Activated T-cell treated with anti-CD3 and anti-CD28 coated beads, Interleukin-2, amount 50 U/mL, for 72 hours (primary cell): ENCODE measurements around the gene RPGRIP1. TPM values are rescaled to one million over a fixed set of nuclear protein-coding genes. Genes with fewer than 3 reads are reported as not detected.
"Not testable (repeated sequence)": the region's sequence is repeated elsewhere in the genome, so short reads cannot be mapped to it uniquely, and the experiment has no call there.

Experiments used
- ATAC-seq, 2 donors: fragments of 150-1000 bp; cut with Tn5 transposase; replicated peaks in 1 of 2; 2 replicates each; pipeline ENCODE4 v1.10.0; 2021; ENCODE audit warnings: moderate library complexity in 2 of 2, mild to moderate bottlenecking in 1 of 2
- DNase-seq, 2 donors: peaks; one replicate each; pipeline ENCODE4 v3.0.0; 2021 to 2022; ENCODE audit warnings: mixed read lengths in 1 of 2
- H3K27ac Mint-ChIP-seq: one replicate; pipeline ENCODE4 v1.8.0; 2022; ENCODE audit warnings: mild to moderate bottlenecking, moderate library complexity, mixed read lengths
- H3K27me3 Mint-ChIP-seq: one replicate; pipeline ENCODE4 v1.8.0; 2022; ENCODE audit warnings: low read depth, mixed read lengths
- H3K36me3 Mint-ChIP-seq, 2 donors: one replicate each; pipeline ENCODE4 v1.8.0; 2022; ENCODE audit warnings: mixed read lengths in 2 of 2, mild to moderate bottlenecking in 1 of 2; ENCODE audit not compliant: insufficient read depth in 2 of 2
- H3K4me1 Mint-ChIP-seq: one replicate; pipeline ENCODE4 v1.8.0; 2022; ENCODE audit warnings: low read depth, mixed read lengths
- H3K4me3 Mint-ChIP-seq, 2 donors: one replicate each; pipeline ENCODE4 v1.8.0; 2022; ENCODE audit warnings: mild to moderate bottlenecking in 2 of 2, mixed read lengths in 2 of 2, moderate library complexity in 2 of 2
- H3K9me3 Mint-ChIP-seq, 2 donors: one replicate each; pipeline ENCODE4 v1.8.0; 2022; ENCODE audit warnings: mixed read lengths in 2 of 2
- total RNA-seq, 2 donors: library from RNA; stranded (reverse); gene quantifications; one replicate each; pipeline ENCODE4 v1.2.3, GENCODE V29; 2022

Gene RPGRIP1
- total RNA-seq, 2 donors from 2014 or later = not detected

GRCh38 chr14:21251215-21251614 is 28.7 kb upstream of the RPGRIP1 start:
- Mint-ChIP-seq H3K36me3 (peaks cover 14 to 78% of the 10 kb centered on the region in 2 donors), H3K4me3 (peak overlapping the region in 1 of 2 donors; percentile 27), H3K4me1 (peaks cover 96% of the 10 kb centered on the region), H3K27me3 (no peaks in the 10 kb centered on the region), H3K9me3 (no peaks in the 10 kb centered on the region), H3K27ac (peak overlapping the region; percentile 76)
- DNase-seq (no peak), ATAC-seq (no peak)

DNA sequence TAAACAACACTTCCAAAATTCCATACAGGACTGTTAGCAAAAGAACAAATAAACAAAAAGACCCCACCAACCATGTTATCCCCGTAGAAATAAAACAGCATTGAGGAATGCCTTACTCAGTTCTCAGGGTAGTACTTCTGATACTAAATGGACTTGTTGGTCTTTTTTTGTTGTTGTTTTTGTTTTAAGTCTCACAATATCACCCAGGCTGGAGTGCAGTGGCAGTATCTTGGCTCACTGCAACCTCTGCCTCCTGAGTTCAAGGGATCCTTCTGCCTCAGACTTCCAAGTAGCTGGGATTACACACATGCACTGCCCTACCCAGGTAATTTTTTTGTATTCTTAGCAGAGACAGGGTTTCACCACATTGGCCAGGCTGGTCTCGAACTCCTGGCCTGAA is 27.7 kb upstream of the RPGRIP1 start:
- no peak for DNase-seq
- ATAC-seq = no peak
- peaks cover 95% of the 10 kb centered on the region for H3K4me1 Mint-ChIP-seq
- no peaks in the 10 kb centered on the region for H3K9me3 Mint-ChIP-seq
- H3K27me3 Mint-ChIP-seq = no peaks in the 10 kb centered on the region
- H3K27ac Mint-ChIP-seq = peak overlapping the region; percentile 76
- H3K36me3 Mint-ChIP-seq = peaks cover 13 to 77% of the 10 kb centered on the region in 2 donors
- peak overlapping the region in 1 of 2 donors; percentile 27 for H3K4me3 Mint-ChIP-seq

DNA sequence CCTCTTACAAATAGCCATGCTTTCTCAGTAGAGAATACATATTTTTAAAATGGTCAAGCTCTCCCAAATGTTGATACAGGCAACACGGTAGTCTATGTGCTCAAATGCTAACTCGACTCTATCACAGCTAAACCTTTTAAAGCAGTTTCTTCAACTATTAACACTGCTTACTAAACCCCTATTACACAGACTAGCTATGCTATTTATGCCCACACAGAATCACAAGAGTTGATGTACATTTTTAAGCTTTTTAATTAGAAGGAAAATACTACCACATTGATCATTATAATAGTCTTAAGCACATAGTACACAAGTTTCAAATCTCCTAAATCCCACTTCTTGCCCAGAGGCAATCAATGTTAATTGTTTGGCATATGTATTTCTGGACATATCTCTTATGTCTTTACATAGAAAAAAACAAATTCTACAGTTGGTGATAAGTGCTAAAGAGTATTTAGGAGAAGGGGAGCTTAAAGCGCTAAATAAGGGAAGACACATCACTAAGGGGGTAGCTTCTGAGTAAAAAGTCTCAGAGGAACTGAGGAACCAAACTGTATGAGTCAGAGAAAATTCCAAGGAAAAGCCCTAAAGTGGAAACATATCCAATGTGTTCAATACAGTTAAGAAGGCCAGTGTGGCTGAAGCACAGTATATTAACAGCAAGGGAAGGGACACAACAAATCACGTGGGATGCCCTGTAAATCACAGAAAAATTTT is 24.3 kb upstream of the RPGRIP1 start:
- Mint-ChIP-seq H3K9me3 (no peaks in the 10 kb centered on the region), H3K36me3 (peaks cover 23 to 69% of the 10 kb centered on the region in 2 donors), H3K27me3 (no peaks in the 10 kb centered on the region), H3K4me1 (peaks cover 94% of the 10 kb centered on the region), H3K27ac (peak overlapping the region; percentile 98), H3K4me3 (peak overlapping the region in 1 of 2 donors; percentile 75)
- DNase-seq = no peak
- ATAC-seq = peak in 1 of 2 donors; percentile 21

DNA sequence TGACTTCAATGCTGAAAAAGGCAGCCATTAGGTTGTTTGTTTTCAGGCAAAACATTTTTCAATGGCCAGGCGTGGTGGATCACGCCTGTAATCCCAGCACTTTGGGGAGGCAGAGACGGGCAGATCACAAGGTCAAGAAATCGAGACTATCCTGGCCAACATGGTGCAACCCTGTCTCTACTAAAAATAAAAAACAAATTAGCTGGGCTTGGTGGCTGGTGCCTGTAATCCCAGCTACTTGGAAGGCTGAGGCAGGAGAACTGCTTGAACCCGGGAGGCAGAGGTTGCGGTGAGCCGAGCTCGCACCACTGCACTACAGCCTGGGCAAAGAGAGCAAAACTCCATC is 23.8 kb upstream of the RPGRIP1 start:
- Mint-ChIP-seq H3K4me3 (peak overlapping the region; percentile 34 to 75), H3K36me3 (peaks cover 23 to 66% of the 10 kb centered on the region in 2 donors), H3K4me1 (peaks cover 93% of the 10 kb centered on the region), H3K27ac (peak overlapping the region; percentile 98)
- H3K27me3 Mint-ChIP-seq, DNase-seq, H3K9me3 Mint-ChIP-seq: not testable (repeated sequence)
- peak in 1 of 2 donors; percentile 2 for ATAC-seq

GRCh38 chr14:21256539-21257393 is 23.1 kb upstream of the RPGRIP1 start:
- Mint-ChIP-seq H3K4me1 (peaks cover 93% of the 10 kb centered on the region), H3K27me3 (no peaks in the 10 kb centered on the region), H3K4me3 (peak overlapping the region; percentile 34 to 75), H3K27ac (peak overlapping the region; percentile 82), H3K9me3 (no peaks in the 10 kb centered on the region), H3K36me3 (peaks cover 25 to 61% of the 10 kb centered on the region in 2 donors)
- ATAC-seq (peak in 1 of 2 donors; percentile 14), DNase-seq (no peak)

DNA sequence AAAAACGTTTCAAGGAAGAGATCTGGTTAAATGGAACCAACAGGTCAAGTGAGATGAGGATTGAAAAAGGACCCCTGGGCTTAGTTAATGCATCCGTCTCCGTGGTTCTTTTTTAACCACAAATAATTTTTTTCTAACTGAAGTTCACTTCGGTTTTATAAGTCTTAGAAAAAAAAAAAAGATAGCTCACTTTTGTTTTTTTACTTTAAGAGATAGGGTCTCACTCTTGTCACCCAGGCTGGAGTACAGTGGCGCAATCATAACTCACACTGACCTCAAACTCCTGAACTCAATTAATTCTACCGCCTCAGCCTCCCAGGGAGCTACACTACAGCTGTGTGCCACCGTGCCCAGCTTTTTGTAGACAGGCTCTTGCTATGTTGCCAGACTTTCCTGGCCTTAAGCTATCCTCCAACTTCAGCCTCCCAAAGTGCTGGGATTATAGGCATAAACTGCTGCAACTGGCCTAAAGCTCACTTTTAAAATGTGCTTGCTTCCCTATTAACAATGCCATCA is 22.4 kb upstream of the RPGRIP1 start:
- Mint-ChIP-seq H3K4me1 (peaks cover 93% of the 10 kb centered on the region), H3K27ac (peak overlapping the region; percentile 82)
- ATAC-seq = peak; percentile 33 to 36

DNA sequence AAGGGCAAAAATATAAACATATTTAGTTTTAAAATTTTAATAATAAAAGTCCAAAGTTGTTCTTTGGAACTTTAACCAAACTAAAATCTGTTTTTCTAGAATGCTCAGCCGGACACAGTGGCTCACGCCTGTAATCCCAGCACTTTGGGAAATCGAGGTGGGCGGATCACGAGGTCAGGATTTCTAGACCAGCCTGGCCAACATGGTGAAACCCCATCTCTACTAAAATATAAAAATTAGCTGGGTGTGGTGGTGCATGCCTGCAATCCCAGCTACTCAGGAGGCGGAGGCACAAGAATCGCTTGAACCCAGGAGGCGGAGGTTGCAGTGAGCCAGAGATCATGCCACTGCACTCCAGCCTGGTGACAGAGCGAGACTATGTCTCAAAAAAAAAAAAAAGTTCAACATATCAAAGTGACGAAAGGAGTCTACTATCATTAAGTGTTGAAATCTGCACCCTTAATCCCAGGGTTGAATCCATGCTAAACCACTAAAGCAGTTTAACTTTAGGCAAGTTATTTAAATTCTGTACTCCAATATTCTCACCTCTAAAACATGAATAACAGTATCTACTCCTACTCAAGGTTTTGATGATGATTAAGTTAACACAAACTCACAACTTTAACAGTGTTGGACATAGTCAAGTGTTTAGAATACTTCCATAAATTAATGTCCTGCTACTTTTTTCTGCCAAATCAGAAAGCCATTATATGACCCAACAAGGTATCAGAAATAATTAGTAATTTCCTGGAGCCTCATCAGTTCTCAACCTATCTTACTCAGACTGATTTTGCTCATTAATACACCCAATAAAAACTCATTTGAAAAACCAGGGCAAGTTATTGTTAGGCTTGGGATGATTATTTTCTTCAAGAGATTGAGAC is 21.6 kb upstream of the RPGRIP1 start:
- Mint-ChIP-seq H3K4me1 (peaks cover 93% of the 10 kb centered on the region), H3K4me3 (peak overlapping the region; percentile 81 to 91), H3K27me3 (no peaks in the 10 kb centered on the region), H3K27ac (peak overlapping the region; percentile 86), H3K36me3 (peaks cover 36 to 65% of the 10 kb centered on the region in 2 donors), H3K9me3 (no peaks in the 10 kb centered on the region)
- DNase-seq (no peak), ATAC-seq (peak; percentile 12 to 22)

More for the DNA sequence above, 22.4 kb upstream of the RPGRIP1 start:
- Mint-ChIP-seq H3K4me3 (peak overlapping the region; percentile 74 to 75), H3K9me3 (no peaks in the 10 kb centered on the region), H3K36me3 (peaks cover 29 to 62% of the 10 kb centered on the region in 2 donors), H3K27me3 (no peaks in the 10 kb centered on the region)
- DNase-seq = no peak

- Mint-ChIP-seq H3K27me3 (no peaks in the 10 kb centered on the region), H3K4me3 (peak overlapping the region; percentile 81 to 91), H3K27ac (peak overlapping the region; percentile 86), H3K36me3 (peaks cover 40 to 68% of the 10 kb centered on the region in 2 donors), H3K4me1 (peaks cover 94% of the 10 kb centered on the region), H3K9me3 (no peaks in the 10 kb centered on the region)
- peak in 1 of 2 donors; percentile 1 for ATAC-seq
- DNase-seq = no peak
Observed at GRCh38 chr14:21258889-21259787, 20.7 kb upstream of the RPGRIP1 start.

DNA sequence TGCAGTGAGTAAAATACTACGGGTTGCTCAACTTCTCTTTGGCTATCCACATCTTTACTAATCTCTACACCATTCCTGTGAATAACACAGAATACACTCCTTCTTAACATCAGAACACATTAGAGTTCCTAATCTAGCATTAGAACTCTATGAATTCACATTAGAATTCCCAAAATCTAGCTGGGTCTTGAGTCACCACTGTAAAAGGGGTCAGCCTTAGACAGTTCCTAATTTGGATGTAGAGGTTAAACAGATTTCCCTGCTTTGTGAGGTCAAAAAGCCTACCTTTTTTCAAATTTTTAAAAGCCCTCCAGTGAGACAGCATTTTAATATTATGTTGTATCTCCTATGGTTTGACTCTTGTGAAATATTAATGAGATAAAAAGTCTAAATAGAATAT is 18.1 kb upstream of the RPGRIP1 start:
- H3K4me1 Mint-ChIP-seq = peaks cover 96% of the 10 kb centered on the region
- peak overlapping the region; percentile 97 to 98 for H3K4me3 Mint-ChIP-seq
- DNase-seq = no peak
- no peaks in the 10 kb centered on the region for H3K27me3 Mint-ChIP-seq
- no peaks in the 10 kb centered on the region for H3K9me3 Mint-ChIP-seq
- no peak for ATAC-seq
- H3K27ac Mint-ChIP-seq = peak overlapping the region; percentile 100
- peaks cover 38 to 75% of the 10 kb centered on the region in 2 donors for H3K36me3 Mint-ChIP-seq

DNA sequence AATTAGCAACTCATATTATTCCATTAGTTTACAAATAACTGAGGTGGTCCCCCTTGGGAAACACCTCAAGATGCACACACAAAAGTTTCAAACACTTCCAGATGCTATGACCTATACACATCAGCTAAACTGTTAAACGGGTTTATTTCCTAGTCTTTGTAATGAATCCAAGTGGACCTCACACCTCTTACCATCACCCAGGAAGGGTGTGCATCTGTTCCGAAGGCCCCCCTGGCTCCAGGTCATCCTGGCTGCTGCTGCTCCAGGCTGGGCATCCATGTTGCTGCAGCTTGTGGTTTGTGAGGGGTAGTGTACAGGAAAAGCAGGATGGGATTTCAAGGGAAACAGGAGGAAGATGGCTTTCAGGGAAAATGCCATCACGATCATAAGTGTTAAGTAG is 17.5 kb upstream of the RPGRIP1 start:
- Mint-ChIP-seq H3K27me3 (no peaks in the 10 kb centered on the region), H3K36me3 (peaks cover 36 to 75% of the 10 kb centered on the region in 2 donors), H3K4me1 (peaks cover 96% of the 10 kb centered on the region), H3K4me3 (peak overlapping the region; percentile 97 to 98), H3K27ac (peak overlapping the region; percentile 100), H3K9me3 (no peaks in the 10 kb centered on the region)
- no peak for DNase-seq
- ATAC-seq = no peak

- Mint-ChIP-seq H3K4me1 (peaks cover 86% of the 10 kb centered on the region), H3K27me3 (no peaks in the 10 kb centered on the region), H3K27ac (peak overlapping the region; percentile 100), H3K36me3 (peaks cover 44 to 79% of the 10 kb centered on the region in 2 donors), H3K4me3 (peak overlapping the region; percentile 97 to 98), H3K9me3 (no peaks in the 10 kb centered on the region)
- peak; percentile 25 to 28 for ATAC-seq
- DNase-seq = peak in 1 of 2 donors; percentile 32
Observed at GRCh38 chr14:21263284-21264024, 16.4 kb upstream of the RPGRIP1 start.
